Left forelimb (tissue), 1 donor: ENCODE measurements around the gene BTN3A1.
"Not testable (repeated sequence)": the region's sequence is repeated elsewhere in the genome, so short reads cannot be mapped to it uniquely, and the experiment has no call there.

Source experiments
- DNase-seq: peaks from one replicate; pipeline ENCODE4 v3.0.0-alpha.2; 2018; ENCODE audit warnings: low spot score

Gene BTN3A1

GRCh38 chr6:26415036-26415614 is 13.1 kb downstream of the BTN3A1 start:
- no peak for DNase-seq

DNA sequence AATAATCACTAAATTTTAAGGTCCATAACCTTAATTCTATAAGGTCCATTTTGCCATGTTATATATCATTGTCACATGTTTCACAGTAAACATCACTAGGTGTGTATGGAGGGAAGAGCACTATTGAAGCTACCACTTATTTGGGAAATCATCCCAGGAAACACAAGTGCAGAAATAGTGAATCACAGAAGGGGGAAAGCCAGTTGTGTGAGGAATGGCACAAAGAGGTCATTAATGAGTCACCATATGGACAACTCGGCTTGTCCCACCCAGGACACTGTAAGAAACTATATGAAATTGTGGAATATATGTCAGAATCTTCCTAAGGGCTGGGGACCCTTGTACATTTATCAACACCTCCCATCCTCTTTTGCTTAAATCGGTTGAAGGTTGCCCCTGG is 13.7 kb downstream of the BTN3A1 start:
- no peak for DNase-seq

GRCh38 chr6:26416288-26416687 is 14.2 kb downstream of the BTN3A1 start:
- no peak for DNase-seq

DNA sequence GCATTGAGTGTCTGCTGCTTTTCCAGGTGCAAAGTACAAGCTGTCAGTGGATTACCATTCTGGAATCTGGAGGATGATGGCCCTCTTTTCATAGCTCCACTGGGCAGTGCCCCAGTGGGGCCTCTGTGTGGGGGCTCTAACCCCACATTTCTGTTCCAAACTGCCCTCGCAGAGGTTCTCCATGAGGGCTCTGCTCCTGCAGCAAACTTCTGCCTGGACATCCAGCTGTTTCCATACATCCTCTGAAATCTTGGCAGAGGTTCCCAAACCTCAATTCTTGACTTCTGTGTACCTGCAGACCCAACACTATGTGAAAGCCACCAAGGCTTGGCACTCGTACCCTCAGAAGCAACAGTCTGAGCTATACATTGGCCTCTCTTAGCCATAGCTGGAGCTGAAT is 16.0 kb downstream of the BTN3A1 start:
- DNase-seq, result not testable (repeated sequence)

DNA sequence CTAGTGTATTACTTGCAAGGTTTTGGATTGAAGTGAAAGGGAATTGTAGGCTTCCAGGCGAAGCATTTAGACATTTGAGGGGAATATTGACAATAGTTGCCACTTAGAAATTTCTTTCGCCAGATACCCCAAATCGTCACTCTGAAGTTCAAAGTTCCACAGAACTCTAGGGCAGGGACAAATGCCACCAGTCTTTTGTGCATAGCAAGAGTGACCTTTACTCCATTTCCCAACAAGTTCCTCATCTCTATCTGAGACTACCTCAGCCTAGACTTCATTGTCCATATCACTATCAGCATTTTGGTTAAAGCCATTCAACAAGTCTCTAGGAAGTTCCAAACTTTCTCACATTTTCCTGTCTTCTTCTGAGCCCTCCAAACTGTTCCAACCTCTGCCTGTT is 16.7 kb downstream of the BTN3A1 start:
- DNase-seq, result not testable (repeated sequence)

DNA sequence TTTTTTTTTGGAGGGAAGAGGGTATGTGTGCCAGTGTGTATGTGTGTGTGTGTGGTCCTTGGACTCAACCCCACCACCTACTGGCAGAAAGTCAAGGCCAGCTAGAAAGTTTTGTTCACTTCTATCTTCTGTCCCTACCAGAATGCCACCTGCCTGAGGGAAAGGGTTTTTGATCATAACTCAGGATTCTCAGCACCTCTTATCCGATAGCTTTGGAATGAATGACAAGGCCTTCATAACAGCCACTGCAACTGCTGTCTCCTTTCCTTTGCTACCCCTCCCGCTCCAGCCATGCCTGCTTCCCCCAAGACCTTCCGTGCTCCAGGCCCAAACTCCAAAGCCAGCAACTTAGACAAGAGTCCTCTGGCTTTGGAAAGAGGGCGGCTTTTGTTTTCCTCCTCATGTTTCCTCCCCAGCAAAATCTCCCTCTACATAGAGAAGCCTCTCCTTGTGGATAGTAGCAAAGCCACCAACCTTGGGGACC is 18.7 kb downstream of the BTN3A1 start:
- DNase-seq, result peak; percentile 72

GRCh38 chr6:26421259-26422144 is 19.4 kb downstream of the BTN3A1 start:
- peak; percentile 85 for DNase-seq

- no peak for DNase-seq
These were observed 20.3 kb downstream of the BTN3A1 start for GRCh38 chr6:26422329-26422728.

DNA sequence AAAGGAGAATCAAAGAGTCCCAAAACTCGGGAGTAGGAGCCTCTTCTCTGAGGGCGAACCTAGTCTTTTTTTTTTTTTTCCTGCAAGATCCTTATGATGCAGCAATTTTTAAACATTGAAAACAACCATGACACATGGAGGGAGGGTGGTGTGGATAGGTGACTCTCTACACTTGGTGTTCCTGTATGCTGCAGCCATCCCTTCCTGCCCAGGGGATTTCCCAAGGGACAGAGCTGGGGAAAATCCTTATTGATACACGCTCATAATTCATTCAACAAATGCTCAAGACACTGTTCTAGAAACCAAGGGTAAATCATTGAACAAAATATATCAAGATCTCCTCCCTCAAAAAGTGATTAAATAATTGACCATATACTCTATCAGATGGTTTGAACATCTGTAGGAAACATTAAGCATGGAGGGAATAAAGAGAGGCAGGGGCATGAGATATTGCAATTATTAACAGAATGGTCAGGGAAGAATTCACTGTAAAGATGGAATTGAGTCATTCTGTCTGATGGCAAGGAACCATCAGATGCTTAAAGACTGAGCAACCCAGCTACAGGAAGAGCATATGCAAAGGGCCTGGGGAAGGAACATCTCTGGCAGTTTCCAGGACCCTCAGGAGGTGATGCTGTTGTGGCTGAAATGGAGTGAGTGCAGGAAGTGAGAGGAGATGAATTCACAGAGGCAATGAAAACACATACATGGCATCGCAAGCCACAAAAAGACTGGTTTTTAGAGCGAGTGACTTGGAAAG is 24.8 kb downstream of the BTN3A1 start:
- DNase-seq, result no peak

GRCh38 chr6:26427451-26427809 is 25.4 kb downstream of the BTN3A1 start:
- DNase-seq, result no peak

- DNase-seq, result no peak
These were observed 26.1 kb downstream of the BTN3A1 start for GRCh38 chr6:26428206-26428605.

GRCh38 chr6:26430787-26431186 is 28.7 kb downstream of the BTN3A1 start:
- DNase-seq, result no peak

- no peak for DNase-seq
These were observed 29.4 kb downstream of the BTN3A1 start for GRCh38 chr6:26431258-26432172.

GRCh38 chr6:26432627-26433201 is 30.6 kb downstream of the BTN3A1 start:
- no peak for DNase-seq

DNA sequence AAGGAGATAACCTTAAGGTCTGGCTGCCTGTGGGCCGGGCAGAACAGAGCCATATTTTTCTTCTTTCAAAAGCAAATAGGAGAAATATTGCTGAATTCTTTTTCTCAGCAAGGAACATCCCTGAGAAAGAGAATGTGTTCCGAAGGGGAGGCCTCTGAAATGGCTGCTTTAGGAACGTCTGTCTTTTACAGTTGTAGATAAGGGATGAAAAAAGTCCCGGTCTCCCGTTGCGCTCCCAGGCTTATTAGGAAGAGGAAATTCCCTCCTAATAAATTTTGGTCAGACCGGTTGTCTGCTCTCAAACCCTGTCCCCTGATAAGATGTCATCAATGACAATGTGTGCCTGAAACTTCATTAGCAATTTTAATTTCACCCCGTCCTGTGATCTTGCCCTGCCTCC is 31.6 kb downstream of the BTN3A1 start:
- DNase-seq, result not testable (repeated sequence)

DNA sequence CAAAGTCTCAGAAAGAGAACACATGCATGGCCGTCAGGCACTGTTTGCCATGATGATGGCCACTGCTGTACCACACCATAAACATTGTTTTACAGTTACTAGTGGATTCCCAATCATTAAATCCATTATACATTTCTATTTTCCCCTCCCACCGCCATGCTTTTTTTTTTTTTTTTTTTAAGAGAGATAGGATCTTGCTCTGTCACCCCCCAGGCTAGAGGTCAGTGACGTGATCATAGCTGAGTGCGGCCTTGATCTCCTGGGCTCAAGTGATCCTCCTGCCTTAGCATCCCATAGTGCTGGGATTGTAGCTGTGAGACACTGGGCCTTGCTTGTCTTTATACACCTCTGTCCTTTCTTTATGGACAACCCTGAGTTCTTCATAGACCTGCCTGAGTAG is 33.9 kb downstream of the BTN3A1 start:
- no peak for DNase-seq

DNA sequence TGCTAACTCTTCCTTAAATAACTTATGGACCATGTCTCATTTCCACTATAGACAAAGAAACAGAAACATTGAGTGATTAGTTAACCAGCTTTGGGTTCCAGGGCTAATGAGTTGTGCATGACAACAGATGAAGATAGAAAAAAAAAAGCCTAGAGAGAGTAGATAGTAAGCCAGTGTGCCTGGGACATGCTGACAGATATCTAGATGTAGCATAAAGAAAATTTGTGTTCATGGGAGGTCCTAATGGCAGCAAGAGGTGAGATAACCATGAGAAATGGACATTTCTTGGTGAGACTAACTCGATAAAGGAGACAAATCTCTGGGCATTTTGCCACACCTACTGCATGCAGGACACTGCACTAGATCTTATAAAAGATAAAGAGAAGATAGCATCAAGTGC is 35.5 kb downstream of the BTN3A1 start:
- no peak for DNase-seq

DNA sequence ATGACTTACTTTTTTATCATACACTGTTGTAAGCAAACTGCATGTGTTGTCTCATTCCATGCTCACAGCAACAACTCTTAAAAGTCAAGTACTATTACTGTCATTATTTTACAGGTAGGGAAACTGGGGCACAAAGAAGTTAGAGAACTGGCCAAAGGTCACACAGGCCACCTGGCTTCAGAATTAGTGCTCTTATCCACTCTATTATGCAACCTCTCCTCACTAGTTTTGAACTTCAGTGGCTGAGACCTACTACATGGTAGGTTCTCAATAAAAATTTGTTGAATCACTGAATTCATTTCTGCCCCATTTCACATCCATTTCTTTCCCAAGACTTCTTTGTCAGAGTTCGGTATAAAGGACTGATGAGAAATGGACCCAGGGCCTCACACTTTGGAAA is 35.9 kb downstream of the BTN3A1 start:
- no peak for DNase-seq

- no peak for DNase-seq
These were observed 37.4 kb downstream of the BTN3A1 start for GRCh38 chr6:26439151-26440125.

DNA sequence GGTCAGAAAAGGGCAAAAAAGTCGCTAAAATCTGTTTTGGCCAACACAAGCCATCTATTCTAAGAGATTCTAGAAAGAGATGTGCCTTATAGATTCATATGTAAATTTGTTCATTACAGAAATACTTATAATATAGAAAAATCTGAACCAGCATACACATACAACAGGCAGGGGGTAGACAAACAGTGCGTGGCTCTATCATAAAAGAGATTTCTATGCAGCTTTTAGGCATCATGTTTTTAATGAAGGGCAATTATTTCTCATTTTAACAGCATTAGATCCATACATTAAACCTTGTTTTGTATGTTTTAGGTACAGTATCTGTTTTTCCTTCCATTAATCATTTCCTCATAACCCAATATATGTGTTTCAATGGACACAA is 38.9 kb downstream of the BTN3A1 start:
- DNase-seq, result no peak
